CD4-positive, CD25-positive, alpha-beta regulatory T cell (primary cell): ENCODE data around the gene KCNN1. TPM values are rescaled to one million over a fixed set of nuclear protein-coding genes. Genes with fewer than 3 reads are reported as not detected.
"Not testable (repeated sequence)": the region's sequence is repeated elsewhere in the genome, so short reads cannot be mapped to it uniquely, and the experiment has no call there.

ENCODE experiments used
- ATAC-seq, 2 donors: fragments of 150-1000 bp; cut with Tn5 transposase; one replicate each; pipeline ENCODE4 v1.10.0; 2021; ENCODE audit warnings: low read depth in 2 of 2, moderate number of reproducible peaks in 2 of 2, moderate library complexity in 1 of 2
- DNase-seq, 3 donors: peaks; one replicate each; pipeline versions ENCODE4 v3.0.0 to v3.0.0-alpha.2; 2012 to 2022; ENCODE audit warnings: mixed read lengths in 1 of 3
- H3K27ac ChIP-seq: one replicate; pipeline ENCODE4 v1.7.0; 2013; ENCODE audit warnings: mild to moderate bottlenecking, low read length; ENCODE audit not compliant: insufficient read depth, poor library complexity, severe bottlenecking
- H3K27me3 ChIP-seq: one replicate; pipeline ENCODE4 v1.7.0; 2013; ENCODE audit warnings: low read length; ENCODE audit not compliant: control insufficient read depth, insufficient read depth
- H3K36me3 ChIP-seq: one replicate; pipeline ENCODE4 v1.7.0; 2013; ENCODE audit warnings: mild to moderate bottlenecking, low read length, moderate library complexity; ENCODE audit not compliant: control insufficient read depth, insufficient read depth
- H3K4me1 ChIP-seq: 2 replicates; pipeline ENCODE4 v1.7.0; 2013; ENCODE audit warnings: mild to moderate bottlenecking, low read length; ENCODE audit not compliant: insufficient read depth, control insufficient read depth, poor library complexity, severe bottlenecking
- H3K4me3 ChIP-seq: one replicate; pipeline ENCODE4 v1.7.0; 2013; ENCODE audit warnings: low read depth, mild to moderate bottlenecking, low read length, moderate library complexity
- H3K9me3 ChIP-seq, 2 experiments: 1 replicate in 1 of 2; 2 replicates in 1 of 2; pipeline ENCODE4 v1.7.0; 2013; ENCODE audit warnings: low read length in 2 of 2, mild to moderate bottlenecking in 1 of 2, moderate library complexity in 1 of 2; ENCODE audit not compliant: control insufficient read depth in 2 of 2
- H3K27ac Mint-ChIP-seq, 3 donors: one replicate each; pipeline ENCODE4 v1.8.0; 2020 to 2022; ENCODE audit warnings: mild to moderate bottlenecking in 3 of 3, mixed read lengths in 3 of 3, moderate library complexity in 2 of 3
- H3K27me3 Mint-ChIP-seq: one replicate; pipeline ENCODE4 v1.8.0; 2022; ENCODE audit warnings: mild to moderate bottlenecking, mixed read lengths
- H3K36me3 Mint-ChIP-seq: one replicate; pipeline ENCODE4 v1.8.0; 2020; ENCODE audit warnings: mixed read lengths
- H3K4me1 Mint-ChIP-seq, 4 donors: one replicate each; pipeline ENCODE4 v1.8.0; 2020 to 2022; ENCODE audit warnings: mixed read lengths in 4 of 4, mild to moderate bottlenecking in 1 of 4
- H3K4me3 Mint-ChIP-seq, 4 donors: one replicate each; pipeline ENCODE4 v1.8.0; 2020 to 2022; ENCODE audit warnings: mild to moderate bottlenecking in 4 of 4, mixed read lengths in 4 of 4, moderate library complexity in 3 of 4
- H3K9me3 Mint-ChIP-seq, 7 donors: one replicate each; pipeline ENCODE4 v1.8.0; 2020 to 2022; ENCODE audit warnings: mixed read lengths in 7 of 7, mild to moderate bottlenecking in 3 of 7, moderate library complexity in 2 of 7
- polyA plus RNA-seq, 4 donors: library from polyadenylated mRNA; unstranded; fragments of 300-500 nt; fragmentation: Illumina TruSeq; gene quantifications; one replicate each; pipeline ENCODE4 v1.2.3, GENCODE V29; 2021
- total RNA-seq: library from RNA; stranded (reverse); gene quantifications from one replicate; pipeline ENCODE4 v1.2.3, GENCODE V29; 2022

The KCNN1 gene
- total and polyA plus RNA-seq, 5 donors from 2014 or later: not detected

DNA sequence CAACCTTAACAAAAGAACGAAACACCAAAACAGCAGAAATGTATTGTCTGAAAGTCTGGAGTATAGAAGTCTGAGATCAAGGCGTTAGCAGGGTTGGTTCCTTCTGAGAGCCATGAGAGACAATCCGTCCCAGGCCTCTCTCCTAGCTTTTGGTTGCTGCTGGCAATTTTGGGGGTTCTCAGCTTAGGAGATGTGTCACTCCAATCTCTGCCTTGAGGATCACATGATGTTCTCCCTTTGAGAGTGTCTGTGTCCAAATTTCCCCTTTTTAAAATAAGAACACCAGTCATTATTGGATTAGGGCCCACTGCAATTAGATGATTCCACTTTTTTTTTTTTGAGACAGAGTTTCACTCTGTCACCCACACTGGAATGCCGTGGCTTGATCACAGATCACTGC, 10.1 kb downstream of the KCNN1 start:
- no peak overlapping the region for H3K4me3 Mint-ChIP-seq
- no peaks in the 10 kb centered on the region for H3K9me3 ChIP-seq
- no peak overlapping the region for H3K27ac Mint-ChIP-seq
- H3K4me1 Mint-ChIP-seq: peaks cover 0 to 5% (median 3%) of the 10 kb centered on the region in 4 donors
- ATAC-seq (no peak), DNase-seq (no peak)
- no peaks in the 10 kb centered on the region for H3K4me1 ChIP-seq
- H3K36me3 ChIP-seq: no peaks in the 10 kb centered on the region
- H3K4me3 ChIP-seq: no peak overlapping the region
- H3K9me3 Mint-ChIP-seq: peaks cover 0 to 2% (median 0%) of the 10 kb centered on the region in 7 donors
- H3K27ac ChIP-seq: no peak overlapping the region
- peaks cover 3% of the 10 kb centered on the region for H3K27me3 ChIP-seq
- no peaks in the 10 kb centered on the region for H3K36me3 Mint-ChIP-seq
- peaks cover 9% of the 10 kb centered on the region for H3K27me3 Mint-ChIP-seq

DNA sequence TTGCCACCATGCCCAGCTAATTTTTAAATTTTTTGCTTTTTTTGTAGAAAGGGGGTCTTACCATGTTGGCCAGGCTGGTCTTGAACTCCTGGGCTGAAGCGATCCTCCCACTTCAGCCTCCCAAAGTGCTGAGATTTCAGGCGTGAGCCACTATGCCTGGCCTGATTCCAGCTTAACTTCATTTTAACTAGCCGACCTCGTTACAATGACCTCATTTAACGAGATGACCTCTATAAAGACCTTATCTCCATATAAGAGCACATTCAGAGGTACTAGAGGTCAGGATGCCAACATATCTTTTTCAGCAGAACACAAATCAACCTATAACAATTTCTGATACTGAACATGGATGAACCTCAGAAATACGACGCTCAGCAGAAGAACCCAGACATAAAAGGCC, 10.6 kb downstream of the KCNN1 start:
- H3K4me3 Mint-ChIP-seq: no peak overlapping the region
- H3K27ac ChIP-seq: no peak overlapping the region
- H3K27me3 ChIP-seq: peaks cover 3% of the 10 kb centered on the region
- peaks cover 9% of the 10 kb centered on the region for H3K27me3 Mint-ChIP-seq
- no peaks in the 10 kb centered on the region for H3K9me3 ChIP-seq
- H3K36me3 ChIP-seq: no peaks in the 10 kb centered on the region
- H3K36me3 Mint-ChIP-seq: no peaks in the 10 kb centered on the region
- peaks cover 0 to 2% (median 0%) of the 10 kb centered on the region in 7 donors for H3K9me3 Mint-ChIP-seq
- peaks cover 0 to 5% (median 3%) of the 10 kb centered on the region in 4 donors for H3K4me1 Mint-ChIP-seq
- ATAC-seq (no peak), DNase-seq (no peak)
- H3K4me1 ChIP-seq: no peaks in the 10 kb centered on the region
- no peak overlapping the region for H3K4me3 ChIP-seq
- no peak overlapping the region for H3K27ac Mint-ChIP-seq

DNA sequence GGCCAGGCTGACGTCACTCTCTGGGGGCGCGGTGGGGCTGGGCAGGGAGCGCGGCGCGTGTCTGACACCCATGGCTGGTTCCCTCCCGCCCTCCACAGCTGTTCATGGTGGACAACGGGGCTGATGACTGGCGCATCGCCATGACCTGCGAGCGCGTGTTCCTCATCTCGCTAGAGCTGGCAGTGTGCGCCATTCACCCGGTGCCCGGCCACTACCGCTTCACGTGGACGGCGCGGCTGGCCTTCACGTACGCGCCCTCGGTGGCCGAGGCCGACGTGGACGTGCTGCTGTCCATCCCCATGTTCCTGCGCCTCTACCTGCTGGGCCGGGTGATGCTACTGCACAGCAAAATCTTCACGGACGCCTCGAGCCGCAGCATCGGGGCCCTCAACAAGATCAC, 14.7 kb downstream of the KCNN1 start:
- peaks cover 0 to 5% (median 3%) of the 10 kb centered on the region in 4 donors for H3K4me1 Mint-ChIP-seq
- no peaks in the 10 kb centered on the region for H3K4me1 ChIP-seq
- DNase-seq (no peak), ATAC-seq (no peak)
- peaks cover 11% of the 10 kb centered on the region for H3K27me3 Mint-ChIP-seq
- H3K4me3 Mint-ChIP-seq: no peak overlapping the region
- no peak overlapping the region for H3K4me3 ChIP-seq
- no peaks in the 10 kb centered on the region for H3K36me3 Mint-ChIP-seq
- H3K9me3 ChIP-seq: no peaks in the 10 kb centered on the region
- H3K9me3 Mint-ChIP-seq: peaks cover 0 to 2% (median 0%) of the 10 kb centered on the region in 7 donors
- H3K27me3 ChIP-seq: peaks cover 3% of the 10 kb centered on the region
- H3K27ac Mint-ChIP-seq: no peak overlapping the region
- H3K36me3 ChIP-seq: no peaks in the 10 kb centered on the region
- no peak overlapping the region for H3K27ac ChIP-seq

DNA sequence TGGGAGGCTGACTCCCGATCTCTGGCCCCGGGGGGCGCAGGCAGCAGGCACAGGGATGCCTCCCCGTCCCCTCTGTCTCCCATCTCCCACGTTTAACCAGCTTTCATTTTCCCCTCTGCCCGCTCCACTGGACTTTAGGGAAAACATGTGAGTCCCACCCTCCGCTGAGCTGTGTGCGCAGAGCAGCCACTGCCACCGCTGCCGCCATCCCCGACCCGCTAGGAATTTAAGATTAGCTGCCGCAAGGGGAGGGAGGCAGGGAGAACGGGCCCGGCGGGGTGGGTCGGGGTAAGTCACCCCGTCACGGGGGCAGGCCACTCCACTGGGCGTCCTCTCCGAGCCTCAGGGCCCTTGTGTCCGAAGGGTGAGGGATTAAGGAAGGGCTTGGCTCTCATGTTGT, 15.5 kb downstream of the KCNN1 start:
- Mint-ChIP-seq H3K27me3 (peaks cover 11% of the 10 kb centered on the region), H3K9me3 (peaks cover 0 to 2% (median 0%) of the 10 kb centered on the region in 7 donors), H3K27ac (no peak overlapping the region), H3K36me3 (no peaks in the 10 kb centered on the region), H3K4me1 (peaks cover 0 to 5% (median 3%) of the 10 kb centered on the region in 4 donors), H3K4me3 (no peak overlapping the region)
- Histone ChIP-seq H3K4me1 (no peaks in the 10 kb centered on the region), H3K27me3 (peaks cover 3% of the 10 kb centered on the region), H3K4me3 (no peak overlapping the region), H3K36me3 (no peaks in the 10 kb centered on the region), H3K9me3 (no peaks in the 10 kb centered on the region), H3K27ac (no peak overlapping the region)
- ATAC-seq: no peak
- no peak for DNase-seq

DNA sequence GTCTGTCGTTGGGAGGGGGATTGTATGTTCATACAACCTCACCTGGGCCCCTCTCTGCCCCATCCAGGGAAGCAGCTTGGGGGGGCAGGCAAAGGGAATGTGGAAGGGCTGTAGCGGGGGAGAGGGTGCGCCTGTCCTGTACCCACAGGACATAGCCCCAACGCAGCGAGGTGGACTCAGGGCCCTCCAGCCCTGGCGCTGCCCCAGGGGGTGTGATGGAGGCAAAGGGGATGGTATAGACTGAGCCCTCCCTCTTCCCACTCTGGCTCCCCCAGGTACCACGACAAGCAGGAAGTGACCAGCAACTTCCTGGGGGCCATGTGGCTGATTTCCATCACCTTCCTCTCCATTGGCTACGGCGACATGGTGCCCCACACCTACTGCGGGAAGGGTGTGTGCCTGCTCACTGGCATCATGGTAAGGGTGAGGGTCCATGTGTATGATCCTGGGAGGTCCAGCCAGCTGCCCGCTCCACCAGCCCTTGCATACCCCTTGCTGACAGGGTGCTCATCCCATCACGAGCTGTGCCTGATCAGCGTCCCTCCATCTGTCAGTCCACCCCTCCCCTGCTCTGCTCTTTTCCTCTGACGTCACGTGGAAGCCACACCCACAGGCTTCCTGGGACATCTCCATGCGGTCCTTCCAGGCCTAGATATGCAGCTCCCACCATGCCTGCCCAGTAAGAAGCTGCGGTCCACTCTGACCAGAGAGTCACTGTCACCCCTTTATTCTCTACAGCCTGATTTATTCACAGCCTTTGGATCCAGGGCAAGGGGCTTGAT, 18.3 kb downstream of the KCNN1 start:
- H3K27me3 ChIP-seq: peaks cover 2% of the 10 kb centered on the region
- no peak for DNase-seq
- Mint-ChIP-seq H3K27ac (peak overlapping the region in 1 of 3 donors; percentile 71), H3K27me3 (peaks cover 6% of the 10 kb centered on the region), H3K36me3 (no peaks in the 10 kb centered on the region), H3K4me3 (no peak overlapping the region), H3K9me3 (no peaks in the 10 kb centered on the region), H3K4me1 (peaks cover 0 to 2% (median 0%) of the 10 kb centered on the region in 4 donors)
- H3K27ac ChIP-seq: no peak overlapping the region
- no peak overlapping the region for H3K4me3 ChIP-seq
- H3K4me1 ChIP-seq: no peaks in the 10 kb centered on the region
- H3K9me3 ChIP-seq: no peaks in the 10 kb centered on the region
- H3K36me3 ChIP-seq: no peaks in the 10 kb centered on the region
- ATAC-seq: no peak

DNA sequence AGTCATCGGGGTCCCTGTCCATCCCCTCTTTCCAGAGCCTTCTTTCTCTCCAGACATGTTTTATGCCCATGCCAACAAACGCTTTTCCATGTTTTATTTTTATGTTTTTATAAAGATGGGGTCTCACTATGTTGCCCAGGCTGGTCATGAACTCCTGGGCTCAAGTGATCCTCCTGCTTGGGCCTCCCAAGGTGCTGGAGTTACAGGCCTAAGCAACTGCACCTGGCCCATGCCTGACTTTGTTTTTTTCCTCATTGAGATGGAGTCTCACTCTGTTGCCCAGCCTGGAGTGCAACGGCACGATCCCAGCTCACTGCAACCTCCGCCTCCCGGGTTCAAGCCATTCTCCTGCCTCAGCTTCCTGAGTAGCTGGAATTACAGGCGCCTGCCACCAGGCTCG, 19.7 kb downstream of the KCNN1 start:
- not testable (repeated sequence) for H3K9me3 ChIP-seq, H3K36me3 ChIP-seq, H3K4me1 ChIP-seq, H3K27me3 Mint-ChIP-seq, H3K4me3 ChIP-seq, H3K4me1 Mint-ChIP-seq, H3K27me3 ChIP-seq, H3K9me3 Mint-ChIP-seq, H3K36me3 Mint-ChIP-seq, H3K27ac Mint-ChIP-seq, H3K27ac ChIP-seq, DNase-seq, ATAC-seq
- H3K4me3 Mint-ChIP-seq: peak overlapping the region in 1 of 4 donors; percentile 90

DNA sequence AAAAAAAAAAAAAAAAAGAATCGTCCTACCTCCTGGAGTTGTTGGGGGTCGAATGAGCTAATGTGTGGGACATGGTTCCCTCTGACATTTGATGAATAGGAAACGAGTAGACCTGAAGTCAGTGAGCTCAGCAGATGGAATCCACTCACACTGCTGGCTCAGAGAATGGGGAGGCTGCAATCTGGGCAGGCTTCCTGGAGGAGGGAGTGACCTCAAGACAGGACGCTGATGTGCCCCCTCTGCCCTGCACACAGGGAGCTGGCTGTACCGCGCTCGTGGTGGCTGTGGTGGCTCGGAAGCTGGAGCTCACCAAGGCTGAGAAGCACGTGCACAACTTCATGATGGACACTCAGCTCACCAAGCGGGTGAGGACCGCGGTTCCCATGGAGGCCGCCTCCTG, 21.3 kb downstream of the KCNN1 start:
- H3K9me3 Mint-ChIP-seq: no peaks in the 10 kb centered on the region
- no peaks in the 10 kb centered on the region for H3K27me3 ChIP-seq
- no peak overlapping the region for H3K27ac ChIP-seq
- no peak overlapping the region for H3K4me3 ChIP-seq
- H3K4me1 ChIP-seq: no peaks in the 10 kb centered on the region
- peaks cover 6% of the 10 kb centered on the region for H3K27me3 Mint-ChIP-seq
- no peaks in the 10 kb centered on the region for H3K9me3 ChIP-seq
- H3K4me1 Mint-ChIP-seq: no peaks in the 10 kb centered on the region
- no peaks in the 10 kb centered on the region for H3K36me3 ChIP-seq
- ATAC-seq: no peak
- H3K36me3 Mint-ChIP-seq: no peaks in the 10 kb centered on the region
- no peak overlapping the region for H3K4me3 Mint-ChIP-seq
- DNase-seq: no peak
- no peak overlapping the region for H3K27ac Mint-ChIP-seq

DNA sequence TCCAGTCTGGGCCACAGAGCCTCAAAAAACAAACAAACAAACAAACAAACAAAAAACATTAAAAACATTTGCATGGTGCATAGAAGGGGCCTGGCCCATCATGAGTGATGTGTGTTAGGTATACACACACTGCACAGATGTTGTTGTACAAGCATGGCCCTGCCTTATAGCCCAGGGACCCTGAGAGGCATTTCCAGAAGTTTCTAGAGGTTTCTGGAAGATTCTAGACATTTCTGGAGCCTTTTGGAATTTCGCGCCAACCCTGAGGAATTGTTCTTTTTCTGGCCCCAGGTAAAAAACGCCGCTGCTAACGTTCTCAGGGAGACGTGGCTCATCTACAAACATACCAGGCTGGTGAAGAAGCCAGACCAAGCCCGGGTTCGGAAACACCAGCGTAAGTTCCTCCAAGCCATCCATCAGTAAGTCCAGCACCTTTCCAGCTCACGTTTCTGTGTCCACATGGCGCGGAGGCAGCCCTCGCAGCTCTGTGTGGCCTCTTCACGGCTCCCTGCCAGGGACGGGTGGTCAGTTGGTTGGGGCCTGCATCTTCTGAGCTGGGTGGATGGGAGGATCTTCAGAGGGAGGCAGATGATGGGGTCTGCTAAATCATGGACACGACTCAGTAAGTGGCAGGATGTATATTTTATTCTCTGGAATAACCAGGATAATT, 22.7 kb downstream of the KCNN1 start:
- DNase-seq (no peak), ATAC-seq (no peak)
- H3K4me1 ChIP-seq: no peaks in the 10 kb centered on the region
- H3K9me3 Mint-ChIP-seq: no peaks in the 10 kb centered on the region
- no peaks in the 10 kb centered on the region for H3K36me3 ChIP-seq
- H3K27me3 Mint-ChIP-seq: peaks cover 6% of the 10 kb centered on the region
- H3K27ac Mint-ChIP-seq: no peak overlapping the region
- H3K27me3 ChIP-seq: no peaks in the 10 kb centered on the region
- no peaks in the 10 kb centered on the region for H3K36me3 Mint-ChIP-seq
- H3K4me3 ChIP-seq: no peak overlapping the region
- no peak overlapping the region for H3K4me3 Mint-ChIP-seq
- H3K4me1 Mint-ChIP-seq: no peaks in the 10 kb centered on the region
- no peak overlapping the region for H3K27ac ChIP-seq
- no peaks in the 10 kb centered on the region for H3K9me3 ChIP-seq
